UCSD-AML1 (cell line): ENCODE data around the gene WDFY3.

Source experiments
- DNase-seq: peaks from one replicate; lab custom pipeline; 2025; ENCODE audit not compliant: unreplicated experiment; lab: John Stamatoyannopoulos, UW

The WDFY3 gene, protein sequence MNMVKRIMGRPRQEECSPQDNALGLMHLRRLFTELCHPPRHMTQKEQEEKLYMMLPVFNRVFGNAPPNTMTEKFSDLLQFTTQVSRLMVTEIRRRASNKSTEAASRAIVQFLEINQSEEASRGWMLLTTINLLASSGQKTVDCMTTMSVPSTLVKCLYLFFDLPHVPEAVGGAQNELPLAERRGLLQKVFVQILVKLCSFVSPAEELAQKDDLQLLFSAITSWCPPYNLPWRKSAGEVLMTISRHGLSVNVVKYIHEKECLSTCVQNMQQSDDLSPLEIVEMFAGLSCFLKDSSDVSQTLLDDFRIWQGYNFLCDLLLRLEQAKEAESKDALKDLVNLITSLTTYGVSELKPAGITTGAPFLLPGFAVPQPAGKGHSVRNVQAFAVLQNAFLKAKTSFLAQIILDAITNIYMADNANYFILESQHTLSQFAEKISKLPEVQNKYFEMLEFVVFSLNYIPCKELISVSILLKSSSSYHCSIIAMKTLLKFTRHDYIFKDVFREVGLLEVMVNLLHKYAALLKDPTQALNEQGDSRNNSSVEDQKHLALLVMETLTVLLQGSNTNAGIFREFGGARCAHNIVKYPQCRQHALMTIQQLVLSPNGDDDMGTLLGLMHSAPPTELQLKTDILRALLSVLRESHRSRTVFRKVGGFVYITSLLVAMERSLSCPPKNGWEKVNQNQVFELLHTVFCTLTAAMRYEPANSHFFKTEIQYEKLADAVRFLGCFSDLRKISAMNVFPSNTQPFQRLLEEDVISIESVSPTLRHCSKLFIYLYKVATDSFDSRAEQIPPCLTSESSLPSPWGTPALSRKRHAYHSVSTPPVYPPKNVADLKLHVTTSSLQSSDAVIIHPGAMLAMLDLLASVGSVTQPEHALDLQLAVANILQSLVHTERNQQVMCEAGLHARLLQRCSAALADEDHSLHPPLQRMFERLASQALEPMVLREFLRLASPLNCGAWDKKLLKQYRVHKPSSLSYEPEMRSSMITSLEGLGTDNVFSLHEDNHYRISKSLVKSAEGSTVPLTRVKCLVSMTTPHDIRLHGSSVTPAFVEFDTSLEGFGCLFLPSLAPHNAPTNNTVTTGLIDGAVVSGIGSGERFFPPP (N-terminal part only)

DNA sequence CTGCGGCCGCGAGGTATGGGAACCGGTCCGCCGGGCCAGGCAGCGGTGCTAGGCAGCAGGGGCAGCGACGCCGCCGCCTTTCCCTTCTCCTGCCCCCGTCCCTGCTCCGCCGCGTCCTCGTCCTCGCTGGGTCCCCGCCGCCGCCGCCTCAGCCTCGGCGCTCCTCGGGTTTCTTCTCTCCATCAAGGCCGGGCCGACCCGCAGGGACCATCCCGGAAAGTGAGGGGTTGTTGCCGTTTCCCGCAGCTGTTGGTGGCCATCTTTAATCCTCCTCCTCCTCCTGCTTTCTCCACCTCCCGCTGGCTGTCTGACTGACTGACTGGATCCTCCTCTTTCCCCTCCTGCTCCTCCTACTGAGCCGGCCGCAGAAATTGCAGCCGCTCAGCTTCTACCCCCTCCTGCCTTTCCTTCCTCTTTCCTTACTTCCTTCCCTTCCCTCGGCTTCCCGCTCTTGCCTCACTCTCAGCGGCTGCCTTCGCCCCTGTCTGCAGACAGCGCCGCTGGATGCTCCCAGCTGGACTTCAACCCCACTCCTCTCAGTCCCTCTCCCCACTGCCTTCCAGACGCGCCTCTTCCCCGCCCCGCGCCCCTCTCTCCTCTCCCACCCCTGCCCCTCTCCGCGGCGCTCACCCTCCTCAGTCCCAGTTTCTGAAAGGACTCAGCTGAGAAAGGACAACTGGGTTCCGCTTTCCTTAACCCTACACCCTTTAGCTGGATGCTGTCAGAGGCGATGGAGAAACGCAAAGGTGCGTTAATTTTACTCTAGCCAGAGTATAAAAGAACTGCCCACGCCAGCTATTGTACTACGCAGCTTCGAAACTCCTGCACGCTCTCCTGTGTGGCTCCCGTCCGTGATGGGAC is at the start of gene WDFY3:
Gene WDFY3, minus strand, starts transcription at position 309 of the 861 bp plus-strand sequence. CDS start 106,099 bp downstream, outside the sequence.
- peak; percentile 84 for DNase-seq

- no peak for DNase-seq
Measured at GRCh38 chr4:85005865-85006377, 39.4 kb upstream of the WDFY3 start.

DNA sequence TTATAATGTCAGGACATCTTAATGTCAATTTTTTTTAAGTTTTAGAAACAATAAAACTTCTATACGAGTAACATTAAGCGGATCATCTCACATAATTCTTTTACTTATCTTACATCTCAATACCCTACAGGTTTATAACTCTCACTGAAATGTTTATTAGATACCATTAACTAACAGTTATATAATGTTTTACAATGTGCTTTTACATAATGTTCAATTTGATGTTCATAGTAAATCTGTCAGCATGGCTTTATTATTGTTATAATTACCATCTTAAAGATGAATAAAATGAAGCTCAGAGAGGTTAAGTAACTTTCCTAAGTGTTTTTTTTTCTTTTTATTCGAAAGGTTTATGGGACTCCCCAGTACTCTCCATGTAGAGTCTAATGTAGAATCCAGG is 33.9 kb upstream of the WDFY3 start:
- no peak for DNase-seq

- DNase-seq = no peak
Measured at GRCh38 chr4:84995386-84995785, 28.9 kb upstream of the WDFY3 start.

DNA sequence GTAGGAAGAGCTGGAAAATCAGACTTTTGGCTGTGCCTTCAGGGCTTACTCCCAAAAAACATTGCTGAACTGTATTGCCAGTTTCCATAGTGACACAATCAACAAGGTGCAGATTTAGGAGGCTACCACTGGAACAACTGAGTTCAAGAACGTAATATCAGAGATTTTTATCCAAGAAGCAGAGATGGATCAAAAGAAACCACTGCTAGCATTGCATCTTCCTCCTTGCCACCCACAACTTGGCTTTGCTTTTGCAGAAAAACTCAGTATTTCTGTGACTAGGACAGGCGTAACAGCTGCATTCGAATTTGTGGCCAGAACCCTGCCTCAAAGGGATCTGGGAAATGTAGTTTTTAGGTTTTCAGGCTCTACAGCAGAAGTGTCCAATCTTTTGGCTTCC is 27.8 kb upstream of the WDFY3 start:
- DNase-seq = no peak

DNA sequence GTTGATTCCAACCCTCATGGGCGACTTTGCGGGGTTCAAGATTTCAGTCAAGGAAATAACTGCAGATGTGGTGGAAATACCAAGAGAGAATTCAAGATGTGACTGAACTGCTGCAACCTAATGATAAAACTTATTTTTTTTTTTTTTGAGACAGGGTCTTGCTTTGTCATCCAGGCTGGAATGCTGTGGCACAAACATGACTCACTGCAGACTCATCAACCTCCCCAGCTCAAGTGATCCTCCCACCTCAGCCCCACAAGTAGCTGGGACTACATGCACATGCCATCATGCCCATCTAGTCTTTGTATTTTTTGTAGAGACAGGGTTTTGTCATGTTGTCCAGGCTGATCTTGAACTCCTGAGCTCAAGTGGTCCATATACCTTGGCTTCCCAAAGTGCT is 19.5 kb upstream of the WDFY3 start:
- DNase-seq = no peak

DNA sequence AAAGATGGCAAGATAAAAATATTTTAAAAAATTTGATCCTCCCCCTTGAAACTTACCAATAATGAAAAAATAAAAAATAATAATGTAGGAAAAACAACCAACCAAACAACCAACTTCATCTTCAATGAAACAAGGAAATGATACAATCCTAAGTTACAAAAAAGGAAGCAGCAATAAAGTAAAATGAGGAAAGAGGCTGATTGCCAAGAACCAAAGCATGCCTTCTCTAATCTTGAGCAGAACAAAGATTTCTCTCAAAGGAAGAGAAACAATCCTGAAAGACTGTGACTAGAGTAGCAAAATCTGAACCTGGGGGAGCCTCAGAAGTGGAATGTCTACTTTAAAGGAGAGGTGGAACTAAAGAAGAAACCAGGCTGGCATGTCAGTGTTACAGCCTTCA is 10.9 kb upstream of the WDFY3 start:
- no peak for DNase-seq

DNA sequence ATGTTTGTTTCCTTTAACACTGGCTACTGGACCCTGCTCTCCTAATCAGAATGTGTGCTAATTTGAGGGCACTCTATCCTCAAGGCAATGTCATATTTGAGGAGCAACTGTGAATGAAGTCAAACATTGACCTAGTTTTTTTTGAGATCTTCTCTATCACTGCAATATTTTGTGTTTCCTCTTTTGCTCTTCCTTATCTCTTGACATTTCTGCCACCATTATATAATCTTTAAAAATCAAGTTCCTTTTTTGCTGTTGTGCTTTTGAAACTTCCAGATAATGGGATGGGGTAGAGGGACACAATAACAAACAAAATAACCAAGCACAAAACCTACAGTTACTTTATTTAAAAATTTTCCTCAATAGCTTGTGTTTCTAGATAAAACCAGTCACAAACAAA is 7.4 kb upstream of the WDFY3 start:
- no peak for DNase-seq

GRCh38 chr4:84971319-84971932 is 4.9 kb upstream of the WDFY3 start:
- no peak for DNase-seq

GRCh38 chr4:84968925-84969324 is 2.4 kb upstream of the WDFY3 start:
- no peak for DNase-seq

- DNase-seq = no peak
Measured at GRCh38 chr4:84967243-84967690, 777 bp upstream of the WDFY3 start.

DNA sequence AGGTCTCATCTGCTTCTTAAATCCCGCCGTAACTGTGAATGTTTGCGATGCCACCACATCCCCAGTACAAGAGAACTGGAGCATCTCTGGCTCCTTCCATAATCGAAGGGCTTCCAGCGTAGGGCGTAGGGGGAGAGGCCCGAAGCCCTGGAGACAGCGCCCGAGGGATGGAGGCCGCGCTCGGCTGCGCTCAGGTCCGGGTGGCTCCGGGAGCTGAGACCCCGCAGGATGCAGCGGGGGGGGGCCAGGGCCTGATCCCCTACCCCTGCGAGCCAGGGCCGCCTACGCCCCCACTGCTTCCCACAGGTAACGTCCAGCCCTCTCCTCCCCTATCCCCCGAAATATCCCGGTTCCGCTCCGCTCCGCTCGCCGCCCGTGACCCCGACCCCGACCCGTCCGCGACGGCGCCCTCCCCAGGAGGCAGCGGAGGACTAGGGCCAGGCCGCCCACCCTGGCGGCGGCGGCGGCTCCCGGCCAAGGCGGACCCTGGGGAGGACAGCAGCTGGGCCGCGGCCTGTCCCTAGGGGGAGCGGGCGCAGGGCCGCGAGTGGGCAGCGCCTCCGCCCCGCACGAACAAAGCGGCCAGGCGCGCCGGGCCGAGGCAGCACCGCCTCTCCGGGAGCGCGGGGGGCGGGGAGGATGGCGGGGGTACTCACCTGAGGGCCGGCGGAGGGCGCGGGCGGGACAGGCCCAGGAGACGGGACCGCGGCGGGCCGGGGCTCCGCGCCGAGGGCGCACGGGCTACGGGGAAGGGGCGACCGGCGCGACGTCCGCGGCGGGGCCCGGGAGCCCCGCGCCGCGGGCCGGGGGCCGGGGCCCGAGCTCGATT is 723 bp downstream of the WDFY3 start:
- peak; percentile 59 for DNase-seq

DNA sequence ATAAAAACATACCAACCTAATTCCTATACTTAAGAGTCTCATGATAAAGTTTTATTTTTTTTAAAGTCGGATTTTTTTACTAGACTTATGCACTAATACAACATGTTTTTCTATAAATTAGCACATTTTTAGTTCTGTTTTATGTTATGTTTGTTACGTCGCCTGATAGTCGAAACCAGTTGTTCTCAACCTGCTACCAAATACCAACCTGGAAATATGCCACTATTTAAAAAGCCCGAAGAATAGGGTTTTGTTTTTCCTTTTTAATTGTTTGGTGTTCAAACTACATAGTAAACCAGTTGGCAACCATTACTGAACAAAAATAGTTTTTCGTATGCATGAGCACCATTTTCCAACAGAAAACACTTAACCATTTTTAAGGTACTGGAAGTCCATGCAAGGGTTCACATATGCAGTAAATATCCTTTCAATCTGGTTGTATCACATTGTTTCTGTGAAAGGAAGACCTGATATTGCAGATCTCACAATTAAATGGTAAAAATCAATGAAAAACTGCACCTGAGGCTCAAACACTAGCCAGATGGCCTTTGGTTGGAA is 1.4 kb downstream of the WDFY3 start:
- DNase-seq = no peak

GRCh38 chr4:84962102-84962501 is 4.4 kb downstream of the WDFY3 start:
- DNase-seq = no peak

- no peak for DNase-seq
Measured at GRCh38 chr4:84958434-84958833, 8.1 kb downstream of the WDFY3 start.

DNA sequence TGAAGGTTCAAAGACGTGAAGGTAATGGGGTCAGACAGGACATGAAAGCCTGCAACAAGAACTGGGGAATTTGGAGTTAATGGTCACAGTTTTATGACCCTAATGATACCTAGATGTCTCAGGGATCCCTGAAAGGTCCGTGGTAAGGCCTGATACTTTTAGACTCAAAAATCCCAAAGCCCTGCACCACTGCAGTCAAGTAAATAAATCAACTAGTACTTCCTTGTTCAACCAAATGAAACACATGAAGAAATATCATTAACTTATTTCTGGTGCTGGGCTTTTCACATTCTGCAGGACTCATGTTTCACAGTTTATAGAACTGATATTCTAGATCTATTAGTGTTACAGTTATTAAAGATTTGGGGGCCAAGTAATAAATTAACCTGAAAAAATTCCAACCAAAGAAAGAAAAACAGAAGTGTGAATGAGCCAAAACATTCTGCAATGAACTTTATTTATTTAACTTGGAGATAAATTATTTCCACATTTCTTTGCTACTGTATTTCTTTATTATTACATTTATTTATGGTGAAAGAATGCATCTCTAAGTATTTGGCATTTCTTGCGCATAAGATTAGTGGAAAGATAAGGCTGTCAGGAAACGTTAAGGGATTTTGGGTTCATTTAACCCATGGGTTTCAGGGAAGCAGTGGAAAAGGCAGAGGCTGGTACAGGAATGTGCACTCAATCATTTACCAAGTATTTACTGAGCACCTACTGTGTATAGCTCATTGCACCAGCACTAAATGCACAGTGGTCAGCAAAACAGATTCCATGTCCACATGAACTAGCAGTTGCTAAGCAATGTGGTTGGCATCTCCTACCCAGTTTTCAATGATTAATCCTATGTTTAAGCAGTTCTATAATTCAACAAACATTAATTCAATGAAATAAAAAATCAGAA is 8.7 kb downstream of the WDFY3 start:
- no peak for DNase-seq

- no peak for DNase-seq
Measured at GRCh38 chr4:84956014-84956413, 10.5 kb downstream of the WDFY3 start.
